ENCODE data around the gene IDI2. TPM values are rescaled to one million over a fixed set of nuclear protein-coding genes. Genes with fewer than 3 reads are reported as not detected.
A peak's percentile ranks its signal among the peaks of the same experiment; 100 is the strongest.

IDI2 gene
- total and polyA plus RNA-seq, 2 of the 13 experiments (the other 11 are each of a cell fraction or from before 2014, with no cell fraction given), result not detected

- TF ChIP-seq ZSCAN5A (CRISPR knock-in tag; IDR thresholded peaks at IDR 0.05; ENCODE audit: borderline replicate concordance) (no peak), IKZF4 (CRISPR knock-in tag; IDR thresholded peaks at IDR 0.05; ENCODE audit: borderline replicate concordance, low read depth, not compliant biosample characterization) (no peak), TIGD3 (CRISPR knock-in tag; IDR thresholded peaks at IDR 0.05; ENCODE audit: borderline replicate concordance) (no peak), HDAC6 (IDR thresholded peaks at IDR 0.05; ENCODE audit: low read depth, low read length) (no peak), ZNF546 (CRISPR knock-in tag; conservative IDR thresholded peaks at IDR 0.05) (no peak), ZZZ3 (CRISPR knock-in tag; IDR thresholded peaks at IDR 0.05; ENCODE audit: borderline replicate concordance) (no peak), ZNF331 (CRISPR knock-in tag; IDR thresholded peaks at IDR 0.05) (no peak)
Observed at GRCh38 chr10:997266-998022, 28.2 kb downstream of the IDI2 start (continued).

- POLR2A ChIA-PET, result no interaction called here
- in situ Hi-C loops (cut with HindIII; ENCODE audit: extremely low pct_ligation_motif_present, low pct_unique_long_range_greater_than_20kb), result no loop called here
- TF ChIP-seq ARID5B (CRISPR knock-in tag; IDR thresholded peaks at IDR 0.05) (no peak), TAF1 (CRISPR knock-in tag; IDR thresholded peaks at IDR 0.05) (no peak), NFATC3 (CRISPR knock-in tag; IDR thresholded peaks at IDR 0.05) (no peak), TSC22D2 (CRISPR knock-in tag; IDR thresholded peaks at IDR 0.05; ENCODE audit: borderline replicate concordance) (no peak), ELF3 (CRISPR knock-in tag; IDR thresholded peaks at IDR 0.05) (no peak), HNRNPH1 (optimal IDR thresholded peaks at IDR 0.05; ENCODE audit: low read depth, low read length) (no peak)
Observed at GRCh38 chr10:996031-996430, 29.6 kb downstream of the IDI2 start.

More at GRCh38 chr10:996031-996430, 29.6 kb downstream of the IDI2 start:
- BruUV-seq (replicated peaks), result TSS peak; percentile 1
- Histone ChIP-seq H3K27ac (ENCODE audit: extremely low read length, insufficient read depth, low read length) (no peak overlapping the region), H3K9ac (ENCODE audit: insufficient read depth, low read depth, low read length) (no peak overlapping the region), H4K20me1 (ENCODE audit: insufficient read depth, low read length) (peaks cover 4% of the 10 kb centered on the region), H3K4me1 (ENCODE audit: insufficient read depth, low read length) (peaks cover 3% of the 10 kb centered on the region), H3K27me3 (ENCODE audit: control insufficient read depth in 1 of 2, insufficient read depth in 2 of 2, low read length in 2 of 2) (no peaks in the 10 kb centered on the region), H3K9me3 (ENCODE audit: low read length) (no peaks in the 10 kb centered on the region), H3K4me3 (replicated peaks in 1 of 3; ENCODE audit: insufficient read depth in 1 of 3, low read depth in 2 of 3, low read length in 3 of 3) (no peak overlapping the region), H2AFZ (ENCODE audit: low read length) (no peak overlapping the region), H3K4me2 (ENCODE audit: low read depth, low read length) (no peak overlapping the region), H3K36me3 (replicated peaks in 1 of 2; ENCODE audit: control insufficient read depth in 1 of 2, insufficient read depth in 2 of 2, low read length in 2 of 2) (peaks cover 30 to 77% of the 10 kb centered on the region in 2 experiments), H3K79me2 (ENCODE audit: insufficient read depth, low read length) (peaks cover 23% of the 10 kb centered on the region)
- FAIRE-seq, result no peak
- 95% methylated on average over 12 of the region's 12 CpGs for WGBS (ENCODE audit: low lambda C conversion rate)
- intact Hi-C loops (cut with micrococcal nuclease; ENCODE audit: unreplicated experiment), result no loop called here
- CTCF ChIA-PET (ENCODE audit: low intra/inter-chr PET ratio, low total read pairs), result no interaction called here
- ATAC-seq, result no peak
- no peak for DNase-seq (ENCODE audit: low spot score)
